GM12865 (cell line): ENCODE data around the gene SPTAN1.
"Not testable (repeated sequence)": the region's sequence is repeated elsewhere in the genome, so short reads cannot be mapped to it uniquely, and the experiment has no call there.

Experiments used
- DNase-seq: peaks from one replicate; pipeline ENCODE4 v3.0.0; 2010; ENCODE audit warnings: low read depth
- H3K4me3 ChIP-seq: 2 replicates; pipeline ENCODE4 v1.5.1; 2011; ENCODE audit warnings: mild to moderate bottlenecking, low read depth, low read length, control low read depth
- TF ChIP-seq, protein P1 (sequence below): IDR thresholded peaks from 2 replicates; pipeline ENCODE4 v1.5.1; 2011; ENCODE audit warnings: low read length, control low read depth, low read depth, inconsistent platforms; ENCODE audit not compliant: insufficient read depth; ENCODE audit errors: missing control alignments

SPTAN1 gene

GRCh38 chr9:128640603-128641002 is 88.2 kb downstream of the SPTAN1 start:
- no peak for DNase-seq
- TF ChIP-seq, protein P1, sequence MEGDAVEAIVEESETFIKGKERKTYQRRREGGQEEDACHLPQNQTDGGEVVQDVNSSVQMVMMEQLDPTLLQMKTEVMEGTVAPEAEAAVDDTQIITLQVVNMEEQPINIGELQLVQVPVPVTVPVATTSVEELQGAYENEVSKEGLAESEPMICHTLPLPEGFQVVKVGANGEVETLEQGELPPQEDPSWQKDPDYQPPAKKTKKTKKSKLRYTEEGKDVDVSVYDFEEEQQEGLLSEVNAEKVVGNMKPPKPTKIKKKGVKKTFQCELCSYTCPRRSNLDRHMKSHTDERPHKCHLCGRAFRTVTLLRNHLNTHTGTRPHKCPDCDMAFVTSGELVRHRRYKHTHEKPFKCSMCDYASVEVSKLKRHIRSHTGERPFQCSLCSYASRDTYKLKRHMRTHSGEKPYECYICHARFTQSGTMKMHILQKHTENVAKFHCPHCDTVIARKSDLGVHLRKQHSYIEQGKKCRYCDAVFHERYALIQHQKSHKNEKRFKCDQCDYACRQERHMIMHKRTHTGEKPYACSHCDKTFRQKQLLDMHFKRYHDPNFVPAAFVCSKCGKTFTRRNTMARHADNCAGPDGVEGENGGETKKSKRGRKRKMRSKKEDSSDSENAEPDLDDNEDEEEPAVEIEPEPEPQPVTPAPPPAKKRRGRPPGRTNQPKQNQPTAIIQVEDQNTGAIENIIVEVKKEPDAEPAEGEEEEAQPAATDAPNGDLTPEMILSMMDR: no peak

GRCh38 chr9:128642675-128643245 is 90.4 kb downstream of the SPTAN1 start:
- DNase-seq: no peak
- TF ChIP-seq, protein P1: no peak
- H3K4me3 ChIP-seq: no peak overlapping the region

More at GRCh38 chr9:128640603-128641002, 88.2 kb downstream of the SPTAN1 start:
- H3K4me3 ChIP-seq: no peak overlapping the region

GRCh38 chr9:128643519-128644300 is 91.3 kb downstream of the SPTAN1 start:
- TF ChIP-seq, protein P1: no peak
- peak; percentile 85 for DNase-seq
- peak overlapping the region; percentile 22 for H3K4me3 ChIP-seq

- not testable (repeated sequence) for H3K4me3 ChIP-seq
- peak; percentile 64 for DNase-seq
- TF ChIP-seq, protein P1: peak; percentile 27
Observed at GRCh38 chr9:128648206-128648605, 95.8 kb downstream of the SPTAN1 start.

DNA sequence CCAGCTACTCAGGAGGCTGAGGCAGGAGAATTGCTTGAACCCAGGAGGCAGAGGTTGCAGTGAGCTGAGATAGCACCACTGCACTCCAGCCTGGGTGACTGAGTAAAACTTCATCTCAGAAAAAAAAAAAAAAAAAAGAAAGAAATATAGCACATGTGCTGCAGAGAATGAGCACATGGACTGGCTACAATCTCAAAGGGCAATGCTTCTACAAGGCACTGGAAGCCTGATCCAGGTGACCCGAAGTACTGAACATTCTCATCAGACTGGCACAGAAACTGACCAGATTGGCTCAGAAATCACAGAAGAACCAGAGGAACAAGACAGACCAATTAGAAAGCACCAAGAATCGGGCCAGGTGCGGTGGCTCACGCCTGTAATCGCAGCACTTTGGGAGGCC is 99.4 kb downstream of the SPTAN1 start:
- DNase-seq: no peak
- H3K4me3 ChIP-seq: no peak overlapping the region
- TF ChIP-seq, protein P1: no peak

- TF ChIP-seq, protein P1: no peak
- DNase-seq: no peak
Observed at GRCh38 chr9:128653908-128654307, 101.5 kb downstream of the SPTAN1 start.

GRCh38 chr9:128654481-128654880 is 102.1 kb downstream of the SPTAN1 start:
- no peak overlapping the region for H3K4me3 ChIP-seq
- TF ChIP-seq, protein P1: no peak
- no peak for DNase-seq

More at GRCh38 chr9:128653908-128654307, 101.5 kb downstream of the SPTAN1 start:
- no peak overlapping the region for H3K4me3 ChIP-seq
